Keratinocyte (primary cell): ENCODE data around the gene WBP1.

Experiments used
- EZH2 ChIP-seq: IDR thresholded peaks from one replicate; pipeline ENCODE4 v1.6.1; 2012; ENCODE audit warnings: inconsistent platforms, mild to moderate bottlenecking, low read length, moderate library complexity
- TF ChIP-seq, protein P1 (sequence below), 3 experiments: IDR thresholded peaks in 1 of 3; conservative IDR thresholded peaks in 1 of 3; optimal IDR thresholded peaks in 1 of 3; 2 replicates in 2 of 3; 3 replicates in 1 of 3; pipeline versions ENCODE3 to v1.5.1; 2011; ENCODE audit warnings: low read length in 3 of 3, mild to moderate bottlenecking in 3 of 3, moderate library complexity in 2 of 3, control low read depth in 1 of 3, inconsistent platforms in 1 of 3; ENCODE audit not compliant: insufficient read depth in 2 of 3; ENCODE audit errors: extremely low read depth in 1 of 3

DNA sequence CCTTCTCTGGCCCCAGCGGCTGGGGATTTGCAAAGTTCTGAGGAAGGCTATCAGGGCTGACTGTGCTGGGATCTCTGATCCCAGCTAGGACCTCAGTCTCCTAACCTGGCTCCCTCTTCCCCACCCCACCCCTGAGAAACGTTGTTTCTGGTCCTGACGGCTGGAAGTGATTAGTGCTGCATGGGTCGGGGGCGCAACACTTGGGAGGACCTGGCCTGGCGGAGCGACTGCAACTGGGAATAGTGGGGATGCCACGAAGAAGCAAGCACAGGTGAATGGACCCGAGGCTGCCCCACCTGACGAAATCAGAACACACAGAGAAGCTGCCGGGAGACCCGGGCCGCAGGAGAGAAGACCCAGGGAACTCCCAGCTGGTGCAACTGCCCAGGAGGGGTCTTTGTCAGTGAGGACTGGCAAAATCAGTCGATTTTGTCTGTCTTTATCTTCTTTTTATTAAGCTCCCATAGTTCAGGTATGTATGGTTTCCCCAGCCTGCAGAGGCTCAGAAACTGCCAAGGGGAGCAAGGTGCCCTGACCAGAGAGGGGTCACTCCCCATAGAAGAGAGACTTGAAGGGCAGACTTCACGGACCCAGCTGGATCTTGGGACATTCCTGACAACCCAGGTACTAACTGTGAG lies 41.8 kb downstream of the WBP1 start:
- TF ChIP-seq, protein P1, sequence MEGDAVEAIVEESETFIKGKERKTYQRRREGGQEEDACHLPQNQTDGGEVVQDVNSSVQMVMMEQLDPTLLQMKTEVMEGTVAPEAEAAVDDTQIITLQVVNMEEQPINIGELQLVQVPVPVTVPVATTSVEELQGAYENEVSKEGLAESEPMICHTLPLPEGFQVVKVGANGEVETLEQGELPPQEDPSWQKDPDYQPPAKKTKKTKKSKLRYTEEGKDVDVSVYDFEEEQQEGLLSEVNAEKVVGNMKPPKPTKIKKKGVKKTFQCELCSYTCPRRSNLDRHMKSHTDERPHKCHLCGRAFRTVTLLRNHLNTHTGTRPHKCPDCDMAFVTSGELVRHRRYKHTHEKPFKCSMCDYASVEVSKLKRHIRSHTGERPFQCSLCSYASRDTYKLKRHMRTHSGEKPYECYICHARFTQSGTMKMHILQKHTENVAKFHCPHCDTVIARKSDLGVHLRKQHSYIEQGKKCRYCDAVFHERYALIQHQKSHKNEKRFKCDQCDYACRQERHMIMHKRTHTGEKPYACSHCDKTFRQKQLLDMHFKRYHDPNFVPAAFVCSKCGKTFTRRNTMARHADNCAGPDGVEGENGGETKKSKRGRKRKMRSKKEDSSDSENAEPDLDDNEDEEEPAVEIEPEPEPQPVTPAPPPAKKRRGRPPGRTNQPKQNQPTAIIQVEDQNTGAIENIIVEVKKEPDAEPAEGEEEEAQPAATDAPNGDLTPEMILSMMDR (optimal IDR thresholded peaks at IDR 0.05 in 1 of 3, IDR thresholded peaks at IDR 0.05 in 1 of 3, conservative IDR thresholded peaks at IDR 0.05 in 1 of 3; ENCODE audit: extremely low read depth in 1 of 3, insufficient read depth in 2 of 3, low read length in 3 of 3): no peak
- TF ChIP-seq EZH2: no peak
